ENCODE data around the gene MAN1B1.
A peak's percentile ranks its signal among the peaks of the same experiment; 100 is the strongest.

MAN1B1 gene

GRCh38 chr9:137086531-137087408 is at the start of gene MAN1B1:
TSS of gene MAN1B1 (plus strand) at chr9:137086985. CDS start at chr9:137087000, 15 bp downstream.
- DNase-seq = peak; percentile 90

- DNase-seq = no peak
Measured at GRCh38 chr9:137037035-137037434, 49.8 kb upstream of the MAN1B1 start.

- DNase-seq = no peak
Measured at GRCh38 chr9:137037483-137037882, 49.3 kb upstream of the MAN1B1 start.

- DNase-seq = no peak
Measured at GRCh38 chr9:137038916-137039315, 47.9 kb upstream of the MAN1B1 start.

GRCh38 chr9:137039611-137040366 is 47.0 kb upstream of the MAN1B1 start:
- DNase-seq = no peak

GRCh38 chr9:137040568-137040967 is 46.2 kb upstream of the MAN1B1 start:
- DNase-seq = no peak

GRCh38 chr9:137041124-137041523 is 45.7 kb upstream of the MAN1B1 start:
- DNase-seq = no peak

GRCh38 chr9:137042751-137043727 is 43.7 kb upstream of the MAN1B1 start:
- no peak for DNase-seq

- DNase-seq = no peak
Measured at GRCh38 chr9:137044037-137044436, 42.7 kb upstream of the MAN1B1 start.

GRCh38 chr9:137044502-137045177 is 42.1 kb upstream of the MAN1B1 start:
- peak; percentile 50 for DNase-seq

- DNase-seq = no peak
Measured at GRCh38 chr9:137045294-137046087, 41.3 kb upstream of the MAN1B1 start.

GRCh38 chr9:137046088-137046787 is 40.5 kb upstream of the MAN1B1 start, which contains the start of gene NPDC1:
TSS of gene NPDC1 (minus strand) at chr9:137046177. CDS start at chr9:137045989, 188 bp downstream.
- peak; percentile 67 for DNase-seq

GRCh38 chr9:137048655-137049543 is 37.9 kb upstream of the MAN1B1 start:
- DNase-seq = no peak

- DNase-seq = peak; percentile 37
Measured at GRCh38 chr9:137049544-137050449, 37.0 kb upstream of the MAN1B1 start.

- no peak for DNase-seq
Measured at GRCh38 chr9:137050570-137050969, 36.2 kb upstream of the MAN1B1 start.

GRCh38 chr9:137051145-137051724 is 35.5 kb upstream of the MAN1B1 start:
- no peak for DNase-seq

GRCh38 chr9:137052293-137052692 is 34.5 kb upstream of the MAN1B1 start:
- DNase-seq = no peak

Data from NCI-H2029 treated with DMSO at 0.1 percent for 48 hours (cell line).